ENCODE data around the gene CARD8. TPM values are rescaled to one million over a fixed set of nuclear protein-coding genes. Genes with fewer than 3 reads are reported as not detected.
A peak's percentile ranks its signal among the peaks of the same experiment; 100 is the strongest.
"Not testable (repeated sequence)": the region's sequence is repeated elsewhere in the genome, so short reads cannot be mapped to it uniquely, and the experiment has no call there.

The CARD8 gene, protein sequence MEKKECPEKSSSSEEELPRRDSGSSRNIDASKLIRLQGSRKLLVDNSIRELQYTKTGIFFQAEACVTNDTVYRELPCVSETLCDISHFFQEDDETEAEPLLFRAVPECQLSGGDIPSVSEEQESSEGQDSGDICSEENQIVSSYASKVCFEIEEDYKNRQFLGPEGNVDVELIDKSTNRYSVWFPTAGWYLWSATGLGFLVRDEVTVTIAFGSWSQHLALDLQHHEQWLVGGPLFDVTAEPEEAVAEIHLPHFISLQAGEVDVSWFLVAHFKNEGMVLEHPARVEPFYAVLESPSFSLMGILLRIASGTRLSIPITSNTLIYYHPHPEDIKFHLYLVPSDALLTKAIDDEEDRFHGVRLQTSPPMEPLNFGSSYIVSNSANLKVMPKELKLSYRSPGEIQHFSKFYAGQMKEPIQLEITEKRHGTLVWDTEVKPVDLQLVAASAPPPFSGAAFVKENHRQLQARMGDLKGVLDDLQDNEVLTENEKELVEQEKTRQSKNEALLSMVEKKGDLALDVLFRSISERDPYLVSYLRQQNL
- polyA plus RNA-seq (2012; ENCODE audit: missing spikeins) = 49.8 TPM

DNA sequence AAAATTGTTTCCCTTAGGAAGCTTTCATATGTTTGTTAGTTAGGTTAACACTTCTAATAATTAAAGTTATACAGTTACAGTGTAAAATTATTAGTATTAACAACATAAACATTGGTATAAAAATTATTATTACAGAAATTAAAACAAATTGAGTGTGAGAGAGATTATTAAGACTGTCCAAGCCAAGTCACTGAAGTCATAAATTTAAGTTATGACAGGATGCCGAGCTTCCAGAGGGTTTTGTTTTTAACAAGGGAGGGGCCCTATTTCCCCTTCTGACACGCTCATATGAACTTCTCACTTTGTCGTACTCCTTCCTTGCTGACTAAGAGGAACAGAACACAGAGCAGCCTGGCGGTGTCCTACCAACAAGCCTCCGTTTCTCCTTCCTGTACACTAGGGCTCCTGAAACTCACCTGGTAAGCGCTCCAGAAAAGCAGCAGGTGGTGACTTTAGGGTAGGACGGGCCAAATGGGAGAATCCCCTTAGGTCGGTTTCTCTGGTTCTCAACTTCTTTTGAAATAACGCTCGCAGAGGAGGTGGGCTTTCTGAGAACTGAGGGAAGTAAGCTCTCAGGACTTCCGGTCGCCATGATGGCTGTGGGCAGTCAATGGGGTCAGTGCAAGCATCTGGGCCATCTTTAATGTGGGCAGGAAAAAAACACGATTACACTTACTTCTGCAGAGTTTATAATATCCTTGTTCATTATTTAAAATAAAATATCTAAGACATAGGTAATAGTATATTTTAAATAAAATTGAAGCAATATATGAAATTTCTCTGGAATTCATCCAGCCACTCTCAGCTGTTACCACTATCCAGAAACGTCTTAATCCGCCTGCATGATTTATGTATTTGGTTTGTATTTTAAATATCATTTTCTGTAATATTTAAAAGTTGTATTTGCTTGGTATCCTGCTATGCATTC is at the start of gene CARD8:
Gene CARD8, minus strand, starts transcription at position 537 of the 928 bp plus-strand sequence. CDS start 14,892 bp downstream, outside the sequence.
- peak; percentile 90 for TF ChIP-seq POLR2A (IDR thresholded peaks at IDR 0.05; ENCODE audit: low read depth, low read length)
- TF ChIP-seq TAF1 (IDR thresholded peaks at IDR 0.05; ENCODE audit: borderline replicate concordance, low read depth, low read length) = peak; percentile 92
- TF ChIP-seq POLR2AphosphoS5 (IDR thresholded peaks at IDR 0.05; ENCODE audit: low read depth, low read length) = peak; percentile 89
- peak; percentile 83 for FAIRE-seq
- no peak for DNase-seq (ENCODE audit: insufficient read length)

- TF ChIP-seq POLR2AphosphoS5 (IDR thresholded peaks at IDR 0.05; ENCODE audit: low read depth, low read length) = no peak
- TF ChIP-seq TAF1 (IDR thresholded peaks at IDR 0.05; ENCODE audit: borderline replicate concordance, low read depth, low read length) = no peak
- no peak for TF ChIP-seq POLR2A (IDR thresholded peaks at IDR 0.05; ENCODE audit: low read depth, low read length)
- DNase-seq (ENCODE audit: insufficient read length) (no peak), FAIRE-seq (no peak)
Observed at GRCh38 chr19:48303866-48304265, 48.2 kb upstream of the CARD8 start.

GRCh38 chr19:48303367-48303766 is 47.7 kb upstream of the CARD8 start:
- no peak for FAIRE-seq
- TF ChIP-seq TAF1 (IDR thresholded peaks at IDR 0.05; ENCODE audit: borderline replicate concordance, low read depth, low read length) = no peak
- TF ChIP-seq POLR2A (IDR thresholded peaks at IDR 0.05; ENCODE audit: low read depth, low read length) = no peak
- no peak for TF ChIP-seq POLR2AphosphoS5 (IDR thresholded peaks at IDR 0.05; ENCODE audit: low read depth, low read length)
- DNase-seq (ENCODE audit: insufficient read length) = no peak

DNA sequence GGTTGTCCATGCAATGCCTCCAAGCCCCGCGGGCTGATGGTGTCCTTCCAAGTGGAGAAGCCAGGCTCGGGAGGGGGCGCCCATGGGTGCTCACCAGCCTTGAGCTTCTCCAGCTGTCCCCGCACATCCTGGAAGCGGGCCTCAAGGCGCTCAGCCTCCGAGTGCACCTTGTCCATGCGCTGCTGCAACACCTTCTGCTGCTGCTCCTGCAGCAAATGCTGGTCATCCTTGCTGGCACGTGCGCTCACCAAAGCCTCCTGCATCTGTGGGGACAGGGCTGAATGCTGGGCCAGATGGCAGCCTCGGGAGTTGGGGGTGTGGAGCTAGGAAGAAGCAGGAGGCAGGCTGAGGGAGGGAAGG is 46.9 kb upstream of the CARD8 start:
- TF ChIP-seq POLR2A (IDR thresholded peaks at IDR 0.05; ENCODE audit: low read depth, low read length) = no peak
- no peak for TF ChIP-seq POLR2AphosphoS5 (IDR thresholded peaks at IDR 0.05; ENCODE audit: low read depth, low read length)
- no peak for FAIRE-seq
- no peak for DNase-seq (ENCODE audit: insufficient read length)

DNA sequence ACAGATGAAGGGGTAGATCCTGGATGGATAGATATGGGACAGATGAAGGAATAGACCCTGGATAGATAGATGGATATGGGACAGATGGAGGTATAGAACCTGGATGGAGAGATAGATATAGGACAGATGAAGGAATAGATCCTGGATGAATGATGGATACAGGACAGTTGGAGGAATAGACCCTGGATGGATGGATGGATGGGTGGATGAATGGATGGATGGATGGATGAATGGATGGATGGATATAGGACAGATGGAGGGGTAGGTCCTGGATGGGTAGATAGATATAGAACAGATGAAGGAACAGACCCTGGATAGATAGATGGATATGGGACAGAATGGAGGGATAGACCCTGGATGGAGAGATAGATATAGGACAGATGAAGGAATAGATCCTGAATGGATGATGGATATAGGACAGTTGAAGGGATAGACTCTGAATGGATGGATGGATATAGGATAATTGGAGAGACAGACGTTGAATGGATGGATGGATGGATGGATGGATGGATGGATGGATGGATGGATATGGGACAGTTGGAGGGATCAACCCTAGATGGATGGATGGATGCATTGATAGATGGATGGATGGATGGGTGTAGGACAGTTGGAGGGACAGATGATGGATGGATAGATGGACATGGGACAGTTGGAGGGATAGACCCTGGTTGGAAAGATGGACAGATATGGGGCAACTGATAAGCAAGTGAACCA is 46.3 kb upstream of the CARD8 start:
- FAIRE-seq (no peak), DNase-seq (ENCODE audit: insufficient read length) (no peak)
- TF ChIP-seq POLR2A (IDR thresholded peaks at IDR 0.05; ENCODE audit: low read depth, low read length) (no peak), TAF1 (IDR thresholded peaks at IDR 0.05; ENCODE audit: borderline replicate concordance, low read depth, low read length) (no peak), POLR2AphosphoS5 (IDR thresholded peaks at IDR 0.05; ENCODE audit: low read depth, low read length) (no peak)

DNA sequence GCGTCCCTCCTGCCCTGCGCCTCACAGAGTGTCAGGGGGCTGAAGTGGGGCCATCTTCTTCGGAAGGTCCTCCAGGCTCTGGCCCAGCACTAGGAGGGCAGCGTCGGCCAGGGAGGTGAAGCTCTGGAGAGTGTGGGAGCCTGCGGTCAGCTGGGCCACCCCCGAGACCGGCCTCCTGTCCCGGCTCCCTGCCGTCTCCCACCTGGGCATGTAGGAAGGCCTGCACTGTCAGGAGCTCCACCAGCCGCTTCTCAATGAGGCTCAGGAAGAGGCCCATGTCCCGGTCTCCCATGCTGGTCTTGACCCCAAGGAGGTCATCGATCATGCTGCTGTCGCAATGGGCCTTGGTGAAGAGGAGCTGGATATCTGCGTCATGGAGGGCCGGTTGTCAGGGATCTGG is 42.3 kb upstream of the CARD8 start:
- FAIRE-seq (no peak), DNase-seq (ENCODE audit: insufficient read length) (no peak)
- TF ChIP-seq POLR2AphosphoS5 (IDR thresholded peaks at IDR 0.05; ENCODE audit: low read depth, low read length) (no peak), POLR2A (IDR thresholded peaks at IDR 0.05; ENCODE audit: low read depth, low read length) (no peak), TAF1 (IDR thresholded peaks at IDR 0.05; ENCODE audit: borderline replicate concordance, low read depth, low read length) (no peak)

GRCh38 chr19:48296963-48297734 is 41.4 kb upstream of the CARD8 start:
- DNase-seq (ENCODE audit: insufficient read length) = no peak
- no peak for TF ChIP-seq POLR2AphosphoS5 (IDR thresholded peaks at IDR 0.05; ENCODE audit: low read depth, low read length)
- no peak for TF ChIP-seq POLR2A (IDR thresholded peaks at IDR 0.05; ENCODE audit: low read depth, low read length)
- TF ChIP-seq TAF1 (IDR thresholded peaks at IDR 0.05; ENCODE audit: borderline replicate concordance, low read depth, low read length) = no peak
- FAIRE-seq = no peak

- DNase-seq (ENCODE audit: insufficient read length) = no peak
- no peak for TF ChIP-seq TAF1 (IDR thresholded peaks at IDR 0.05; ENCODE audit: borderline replicate concordance, low read depth, low read length)
- no peak for TF ChIP-seq POLR2AphosphoS5 (IDR thresholded peaks at IDR 0.05; ENCODE audit: low read depth, low read length)
- TF ChIP-seq POLR2A (IDR thresholded peaks at IDR 0.05; ENCODE audit: low read depth, low read length) = no peak
- FAIRE-seq = no peak
Observed at GRCh38 chr19:48295458-48295857, 39.7 kb upstream of the CARD8 start.

GRCh38 chr19:48292798-48293197 is 37.1 kb upstream of the CARD8 start:
- no peak for DNase-seq (ENCODE audit: insufficient read length)
- FAIRE-seq = no peak
- no peak for TF ChIP-seq POLR2A (IDR thresholded peaks at IDR 0.05; ENCODE audit: low read depth, low read length)
- TF ChIP-seq POLR2AphosphoS5 (IDR thresholded peaks at IDR 0.05; ENCODE audit: low read depth, low read length) = no peak
- no peak for TF ChIP-seq TAF1 (IDR thresholded peaks at IDR 0.05; ENCODE audit: borderline replicate concordance, low read depth, low read length)

DNA sequence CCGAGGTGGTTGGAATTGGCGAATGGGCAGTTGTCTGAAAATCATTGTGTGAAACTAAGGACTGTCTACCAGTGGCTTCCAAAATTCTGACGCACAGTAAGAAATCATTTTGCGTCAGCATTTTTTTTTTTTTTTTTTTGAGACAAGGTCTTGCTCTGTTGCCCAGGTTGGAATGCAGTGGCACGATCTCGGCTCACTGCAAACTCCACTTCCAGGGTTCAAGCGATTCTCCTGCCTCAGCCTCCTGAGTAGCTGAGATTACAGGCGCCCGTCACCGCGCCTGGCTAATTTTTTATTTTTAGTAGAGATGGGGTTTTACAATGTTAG is 35.7 kb upstream of the CARD8 start:
- not testable (repeated sequence) for FAIRE-seq; DNase-seq (ENCODE audit: insufficient read length)
